ENCODE data around the gene LZTR1. TPM values are rescaled to one million over a fixed set of nuclear protein-coding genes. Genes with fewer than 3 reads are reported as not detected.

Gene LZTR1
- total RNA-seq, 2 experiments from 2014 or later, result 29.1 to 34.5 TPM

- ATAC-seq (no peak), DNase-seq (no peak)
- POLR2A ChIA-PET, result no interaction called here
- H3K9me3 Mint-ChIP-seq, result no peaks in the 10 kb centered on the region
- intact Hi-C loops (cut with micrococcal nuclease), result loop anchor here (10.0 kb wide), 1 partner anchor 53 kb away; no protein-coding TSS in a partner anchor
- H3K4me1 Mint-ChIP-seq (ENCODE audit: low read depth), result peaks cover 15% of the 10 kb centered on the region
- H3K27ac Mint-ChIP-seq, result no peak overlapping the region
- no peaks in the 10 kb centered on the region for H3K36me3 Mint-ChIP-seq (ENCODE audit: low read depth)
- no peak overlapping the region for H3K4me3 Mint-ChIP-seq
- CTCF ChIA-PET, result no interaction called here
- TF ChIP-seq CTCF (IDR thresholded peaks at IDR 0.05), result no peak
- peaks cover 28% of the 10 kb centered on the region for H3K27me3 Mint-ChIP-seq
Measured at GRCh38 chr22:21041937-21042336, 59.8 kb downstream of the LZTR1 start.

GRCh38 chr22:21042978-21043859 lies 61.1 kb downstream of the LZTR1 start:
- POLR2A ChIA-PET, result interaction anchor here (0.7 kb wide), 1 partner anchor 28 kb away, joined by 3 read pairs; the partner anchor contains the start of gene P2RX6
- ATAC-seq, result no peak
- intact Hi-C loops (cut with micrococcal nuclease), result loop anchor here (10.0 kb wide), 1 partner anchor 52 kb away; no protein-coding TSS in a partner anchor

DNA sequence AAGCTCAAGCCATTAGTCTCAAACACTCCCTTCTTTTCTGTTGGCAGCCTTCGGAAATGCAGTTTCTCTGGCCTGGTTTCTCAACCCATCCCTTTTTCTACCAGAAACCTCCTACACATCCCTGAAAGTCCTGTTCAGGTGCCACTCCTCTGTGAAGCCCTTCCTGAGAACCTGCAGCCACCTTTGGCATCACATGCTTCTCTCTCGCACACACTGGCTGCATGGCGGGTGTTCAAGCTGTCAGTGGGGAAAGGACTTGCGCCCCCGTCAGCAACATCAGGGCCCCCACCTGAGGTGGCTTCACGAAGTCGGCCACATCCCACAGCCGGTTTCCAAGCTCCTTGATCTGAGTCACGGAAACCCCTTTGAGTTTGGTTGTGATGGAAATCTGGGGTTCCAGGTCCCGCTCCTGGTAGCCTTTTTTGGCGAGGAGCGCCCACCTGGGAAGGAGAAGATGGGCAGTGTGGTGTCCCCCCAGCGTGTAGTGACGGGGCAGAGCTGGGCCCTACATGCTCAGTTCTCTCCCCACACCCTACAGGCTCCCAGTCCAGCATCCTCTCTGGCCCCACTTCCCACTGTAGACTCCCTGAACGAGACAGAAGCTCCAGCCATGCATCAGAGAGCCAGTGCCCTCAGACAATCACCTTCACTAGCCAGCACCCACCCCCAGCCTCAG lies 61.9 kb downstream of the LZTR1 start:
- H3K27ac Mint-ChIP-seq, result no peak overlapping the region
- H3K4me1 Mint-ChIP-seq (ENCODE audit: low read depth), result peaks cover 15% of the 10 kb centered on the region
- no peak overlapping the region for H3K4me3 Mint-ChIP-seq
- peaks cover 21% of the 10 kb centered on the region for H3K27me3 Mint-ChIP-seq
- no peaks in the 10 kb centered on the region for H3K36me3 Mint-ChIP-seq (ENCODE audit: low read depth)
- TF ChIP-seq CTCF (IDR thresholded peaks at IDR 0.05), result no peak
- ATAC-seq, result no peak
- POLR2A ChIA-PET, result interaction anchor here (0.7 kb wide), 1 partner anchor 29 kb away, joined by 3 read pairs; the partner anchor contains the start of gene P2RX6
- CTCF ChIA-PET, result interaction anchor here (1.0 kb wide), 1 partner anchor 59 kb away, joined by 3 read pairs; no protein-coding TSS in a partner anchor
- no peaks in the 10 kb centered on the region for H3K9me3 Mint-ChIP-seq
- DNase-seq, result no peak
- intact Hi-C loops (cut with micrococcal nuclease), result loop anchor here (10.0 kb wide), 1 partner anchor 51 kb away; no protein-coding TSS in a partner anchor

More at GRCh38 chr22:21042978-21043859, 61.1 kb downstream of the LZTR1 start:
- DNase-seq, result no peak
- Mint-ChIP-seq H3K9me3 (no peaks in the 10 kb centered on the region), H3K27me3 (peaks cover 25% of the 10 kb centered on the region), H3K4me3 (no peak overlapping the region), H3K4me1 (ENCODE audit: low read depth) (peaks cover 15% of the 10 kb centered on the region), H3K27ac (no peak overlapping the region), H3K36me3 (ENCODE audit: low read depth) (no peaks in the 10 kb centered on the region)
- TF ChIP-seq CTCF (IDR thresholded peaks at IDR 0.05), result no peak
- CTCF ChIA-PET, result no interaction called here

- Mint-ChIP-seq H3K9me3 (no peaks in the 10 kb centered on the region), H3K27me3 (peaks cover 21% of the 10 kb centered on the region), H3K4me1 (ENCODE audit: low read depth) (peaks cover 15% of the 10 kb centered on the region), H3K27ac (no peak overlapping the region), H3K4me3 (no peak overlapping the region), H3K36me3 (ENCODE audit: low read depth) (no peaks in the 10 kb centered on the region)
- TF ChIP-seq CTCF (IDR thresholded peaks at IDR 0.05), result no peak
- ChIA-PET POLR2A (no interaction called here), CTCF (interaction anchor here (1.0 to 1.5 kb wide), 2 partner anchors 24 to 58 kb away, joined by 3 to 5 read pairs; no protein-coding TSS in a partner anchor)
- DNase-seq, result peak; percentile 33
- intact Hi-C loops (cut with micrococcal nuclease), result loop anchor here (10.0 kb wide), 1 partner anchor 50 kb away; no protein-coding TSS in a partner anchor
- no peak for ATAC-seq
Measured at GRCh38 chr22:21044931-21045584, 63.0 kb downstream of the LZTR1 start.
